NCI-H2107 treated with DMSO at 0.1 percent for 48 hours (cell line): ENCODE results near the gene ZNF154.
"Not testable (repeated sequence)": the region's sequence is repeated elsewhere in the genome, so short reads cannot be mapped to it uniquely, and the experiment has no call there.

Experiments
- DNase-seq: peaks from one replicate; lab custom pipeline; 2025; ENCODE audit not compliant: unreplicated experiment; lab: John Stamatoyannopoulos, UW

ZNF154 gene

GRCh38 chr19:57708641-57709361, at the start of gene ZNF154:
Gene ZNF154 (minus strand): TSS chr19:57709204. CDS start chr19:57708971, 233 bp downstream.
- no peak for DNase-seq

- no peak for DNase-seq
Measured at GRCh38 chr19:57757941-57758340, 48.9 kb upstream of the ZNF154 start.

GRCh38 chr19:57755031-57755430, 46.0 kb upstream of the ZNF154 start:
- DNase-seq = no peak

- DNase-seq = no peak
Measured at GRCh38 chr19:57754091-57754673, 45.2 kb upstream of the ZNF154 start.

- DNase-seq = no peak
Measured at GRCh38 chr19:57748029-57748428, 39.0 kb upstream of the ZNF154 start.

- DNase-seq = no peak
Measured at GRCh38 chr19:57747472-57747807, 38.4 kb upstream of the ZNF154 start.

- DNase-seq = peak; percentile 87
Measured at GRCh38 chr19:57746580-57747471, 37.8 kb upstream of the ZNF154 start, which contains the start of gene ZNF776. Gene ZNF776 (plus strand): TSS chr19:57746815. CDS start chr19:57747059, 244 bp downstream.

- DNase-seq = not testable (repeated sequence)
Measured at GRCh38 chr19:57738770-57739169, 29.8 kb upstream of the ZNF154 start.

- not testable (repeated sequence) for DNase-seq
Measured at GRCh38 chr19:57738320-57738719, 29.3 kb upstream of the ZNF154 start.

- DNase-seq = no peak
Measured at GRCh38 chr19:57720878-57721277, 11.9 kb upstream of the ZNF154 start.

- DNase-seq = no peak
Measured at GRCh38 chr19:57719901-57720519, 11.0 kb upstream of the ZNF154 start.

GRCh38 chr19:57719424-57719823, 10.4 kb upstream of the ZNF154 start:
- DNase-seq = peak; percentile 63

GRCh38 chr19:57712222-57712621, 3.2 kb upstream of the ZNF154 start:
- DNase-seq = no peak

- no peak for DNase-seq
Measured at GRCh38 chr19:57709616-57710015, 612 bp upstream of the ZNF154 start.

- DNase-seq = no peak
Measured at GRCh38 chr19:57706346-57706745, 2.7 kb downstream of the ZNF154 start.

- DNase-seq = no peak
Measured at GRCh38 chr19:57701625-57702024, 7.4 kb downstream of the ZNF154 start.

GRCh38 chr19:57689750-57690149, 19.3 kb downstream of the ZNF154 start:
- no peak for DNase-seq

- DNase-seq = no peak
Measured at GRCh38 chr19:57688011-57688763, 20.8 kb downstream of the ZNF154 start.

GRCh38 chr19:57687363-57688010, 21.5 kb downstream of the ZNF154 start:
- no peak for DNase-seq

GRCh38 chr19:57686727-57687126, 22.3 kb downstream of the ZNF154 start:
- DNase-seq = no peak
